Ascending aorta (tissue), 2 donors: ENCODE measurements around the gene ADPRS. TPM values are rescaled to one million over a fixed set of nuclear protein-coding genes. Genes with fewer than 3 reads are reported as not detected.

Source experiments
- DNase-seq, 2 donors: peaks; one replicate each; pipeline ENCODE4 v3.0.0-alpha.2; 2019; ENCODE audit warnings: low spot score in 2 of 2
- H3K27ac ChIP-seq, 2 donors: fragments of 200-600 bp; sonication (generic); one replicate each; pipeline ENCODE4 v1.5.1; 2016 to 2017; ENCODE audit warnings: mild to moderate bottlenecking in 1 of 2
- H3K27me3 ChIP-seq: fragments of 200-600 bp; sonication (generic); one replicate; pipeline ENCODE4 v1.5.1; 2017
- H3K36me3 ChIP-seq, 2 donors: fragments of 200-600 bp; sonication (generic); one replicate each; pipeline ENCODE4 v1.5.1; 2016
- H3K4me1 ChIP-seq, 2 donors: fragments of 200-600 bp; sonication (generic); one replicate each; pipeline ENCODE4 v1.5.1; 2016 to 2017; ENCODE audit warnings: mild to moderate bottlenecking in 1 of 2
- H3K4me3 ChIP-seq, 2 donors: fragments of 200-600 bp; sonication (generic); one replicate each; pipeline ENCODE4 v1.5.1; 2016 to 2017; ENCODE audit warnings: mild to moderate bottlenecking in 1 of 2
- H3K9me3 ChIP-seq, 2 donors: fragments of 200-600 bp; sonication (generic); one replicate each; pipeline ENCODE4 v1.5.1; 2016
- intact Hi-C: fragments of 100-400 bp; cut with DNase I; formaldehyde crosslinking; loops from one replicate; pipeline ENCODE4 v1.15.1; 2023
- total RNA-seq: library from RNA; depleted of rRNA; stranded (reverse); fragments of >200 nt; gene quantifications from one replicate; pipeline ENCODE4 v1.1.0, GENCODE V29; 2016
- TF ChIP-seq, protein P1 (sequence below), 3 experiments: fragments of 200-600 bp in 2 of 3; fragments of 450-650 bp in 1 of 3; sonication (generic) in 2 of 3; IDR thresholded peaks; one replicate each; pipeline ENCODE4 v1.5.1; 2016 to 2019; ENCODE audit warnings: antibody characterized with exemption in 3 of 3, mild to moderate bottlenecking in 1 of 3, moderate library complexity in 1 of 3

The ADPRS gene
- total RNA-seq, 1 donor from 2014 or later, result 69.3 TPM

- TF ChIP-seq, protein P1, sequence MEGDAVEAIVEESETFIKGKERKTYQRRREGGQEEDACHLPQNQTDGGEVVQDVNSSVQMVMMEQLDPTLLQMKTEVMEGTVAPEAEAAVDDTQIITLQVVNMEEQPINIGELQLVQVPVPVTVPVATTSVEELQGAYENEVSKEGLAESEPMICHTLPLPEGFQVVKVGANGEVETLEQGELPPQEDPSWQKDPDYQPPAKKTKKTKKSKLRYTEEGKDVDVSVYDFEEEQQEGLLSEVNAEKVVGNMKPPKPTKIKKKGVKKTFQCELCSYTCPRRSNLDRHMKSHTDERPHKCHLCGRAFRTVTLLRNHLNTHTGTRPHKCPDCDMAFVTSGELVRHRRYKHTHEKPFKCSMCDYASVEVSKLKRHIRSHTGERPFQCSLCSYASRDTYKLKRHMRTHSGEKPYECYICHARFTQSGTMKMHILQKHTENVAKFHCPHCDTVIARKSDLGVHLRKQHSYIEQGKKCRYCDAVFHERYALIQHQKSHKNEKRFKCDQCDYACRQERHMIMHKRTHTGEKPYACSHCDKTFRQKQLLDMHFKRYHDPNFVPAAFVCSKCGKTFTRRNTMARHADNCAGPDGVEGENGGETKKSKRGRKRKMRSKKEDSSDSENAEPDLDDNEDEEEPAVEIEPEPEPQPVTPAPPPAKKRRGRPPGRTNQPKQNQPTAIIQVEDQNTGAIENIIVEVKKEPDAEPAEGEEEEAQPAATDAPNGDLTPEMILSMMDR (IDR thresholded peaks at IDR 0.05), result no peak
- Histone ChIP-seq H3K27ac (no peak overlapping the region), H3K4me1 (peaks cover 2 to 5% of the 10 kb centered on the region in 2 donors), H3K27me3 (no peaks in the 10 kb centered on the region), H3K4me3 (no peak overlapping the region), H3K9me3 (no peaks in the 10 kb centered on the region), H3K36me3 (no peaks in the 10 kb centered on the region)
- DNase-seq, result no peak
- intact Hi-C loops, result loop anchor here (10.0 kb wide), 2 partner anchors 146 to 1614 kb away; partner anchors contain the start of genes AGO3 and CDCA8
Measured at GRCh38 chr1:36080801-36081200, 7.9 kb upstream of the ADPRS start.

DNA sequence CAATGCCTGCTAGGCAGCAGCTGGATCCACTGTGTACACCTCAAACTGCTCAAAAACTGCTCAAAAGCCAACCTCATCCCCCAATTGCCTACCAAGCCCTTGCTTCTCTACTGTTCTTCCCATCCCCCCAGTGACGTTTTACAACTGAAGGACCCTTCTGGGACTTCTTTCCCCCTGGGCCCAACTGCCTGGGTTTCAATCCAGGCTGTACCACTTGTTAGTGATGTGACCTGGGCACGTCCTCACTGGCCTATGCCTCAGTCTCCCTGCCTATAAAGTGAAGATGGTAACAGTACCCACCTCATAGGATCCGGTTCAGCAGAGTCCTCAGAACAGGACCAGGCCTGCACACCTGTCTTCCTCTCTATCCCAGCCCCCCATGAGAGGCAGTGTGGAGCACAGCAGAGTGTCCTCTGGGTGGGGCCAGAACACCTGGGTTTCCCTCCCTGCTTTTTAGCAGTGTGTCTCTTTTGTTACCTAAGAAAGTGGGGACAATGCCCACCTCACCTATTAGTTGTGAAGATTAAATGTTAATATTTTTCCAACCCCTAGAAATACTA is 6.7 kb upstream of the ADPRS start:
- Histone ChIP-seq H3K4me3 (no peak overlapping the region), H3K27ac (no peak overlapping the region), H3K9me3 (no peaks in the 10 kb centered on the region), H3K36me3 (no peaks in the 10 kb centered on the region), H3K27me3 (no peaks in the 10 kb centered on the region), H3K4me1 (peaks cover 2 to 5% of the 10 kb centered on the region in 2 donors)
- DNase-seq, result no peak
- intact Hi-C loops, result loop anchor here (10.0 kb wide), 2 partner anchors 147 to 1613 kb away; partner anchors contain the start of genes AGO3 and CDCA8
- TF ChIP-seq, protein P1 (IDR thresholded peaks at IDR 0.05), result no peak

DNA sequence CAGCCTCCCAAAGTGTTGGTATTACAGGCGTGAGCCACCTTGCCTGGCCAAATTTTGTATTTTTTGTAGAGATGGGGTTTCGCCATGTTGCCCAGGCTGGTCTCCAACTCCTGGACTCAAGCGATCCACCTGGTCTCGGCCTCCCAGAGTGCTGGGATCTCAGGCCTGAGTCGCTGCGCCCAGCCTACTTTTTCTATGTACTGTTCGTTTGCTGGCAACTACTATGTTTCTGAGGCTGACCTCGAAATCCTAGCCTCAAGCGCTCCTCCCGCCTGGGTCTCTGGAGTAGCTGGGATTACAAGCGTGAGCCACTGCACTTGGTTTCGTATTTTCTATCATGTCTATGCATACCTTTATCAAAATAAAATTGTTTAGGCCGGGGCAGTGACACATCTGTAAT is 5.5 kb upstream of the ADPRS start:
- H3K36me3 ChIP-seq, result no peaks in the 10 kb centered on the region
- H3K9me3 ChIP-seq, result no peaks in the 10 kb centered on the region
- H3K27ac ChIP-seq, result no peak overlapping the region
- DNase-seq, result no peak
- peaks cover 5% of the 10 kb centered on the region in 2 donors for H3K4me1 ChIP-seq
- intact Hi-C loops, result loop anchor here (10.0 kb wide), 2 partner anchors 148 to 1612 kb away; partner anchors contain the start of genes AGO3 and CDCA8
- TF ChIP-seq, protein P1 (IDR thresholded peaks at IDR 0.05), result no peak
- no peak overlapping the region for H3K4me3 ChIP-seq
- no peaks in the 10 kb centered on the region for H3K27me3 ChIP-seq

GRCh38 chr1:36083635-36084496 is 4.8 kb upstream of the ADPRS start, which contains the start of gene TEKT2:
Gene TEKT2 (plus strand): TSS chr1:36084094. CDS start chr1:36084922, 828 bp downstream.
- Histone ChIP-seq H3K4me3 (peak within 1 kb of the TSS; percentile 58), H3K4me1 (peaks cover 7% of the 10 kb centered on the region in 2 donors), H3K27ac (no peak within 1 kb of the TSS), H3K36me3 (no peaks in the 10 kb centered on the region), H3K27me3 (no peaks in the 10 kb centered on the region), H3K9me3 (no peaks in the 10 kb centered on the region)
- DNase-seq, result no peak
- TF ChIP-seq, protein P1 (IDR thresholded peaks at IDR 0.05), result peak in 1 of 3 experiments; percentile 6
- intact Hi-C loops, result loop anchor here (10.0 kb wide), 2 partner anchors 149 to 1611 kb away; partner anchors contain the start of genes AGO3 and CDCA8

GRCh38 chr1:36084497-36085115 is 4.1 kb upstream of the ADPRS start:
- H3K27me3 ChIP-seq, result no peaks in the 10 kb centered on the region
- no peaks in the 10 kb centered on the region for H3K9me3 ChIP-seq
- TF ChIP-seq, protein P1 (IDR thresholded peaks at IDR 0.05), result no peak
- no peak for DNase-seq
- no peaks in the 10 kb centered on the region for H3K36me3 ChIP-seq
- H3K4me1 ChIP-seq, result peaks cover 10% of the 10 kb centered on the region in 2 donors
- no peak overlapping the region for H3K27ac ChIP-seq
- H3K4me3 ChIP-seq, result peak overlapping the region; percentile 58
- intact Hi-C loops, result loop anchor here (10.0 kb wide), 2 partner anchors 150 to 1610 kb away; partner anchors contain the start of genes AGO3 and CDCA8
